SU-DHL-6 (cell line): ENCODE measurements around the gene AXDND1.
A peak's percentile ranks its signal among the peaks of the same experiment; 100 is the strongest.

Experiments used
- H2AFZ ChIP-seq: fragments of 200-600 bp; sonication (generic); 2 replicates; pipeline ENCODE4 v1.6.1; 2014; ENCODE audit warnings: low read depth, mild to moderate bottlenecking, moderate library complexity, mixed read lengths, antibody characterized with exemption, low read length; ENCODE audit not compliant: severe bottlenecking
- H3F3A ChIP-seq: fragments of 200-600 bp; shearing (Covaris generic); 2 replicates; pipeline ENCODE4 v1.6.0; 2016; ENCODE audit warnings: antibody characterized with exemption, mild to moderate bottlenecking; ENCODE audit not compliant: insufficient read depth
- H3K27ac ChIP-seq: fragments of 200-600 bp; sonication (generic); 2 replicates; pipeline ENCODE4 v1.5.1; 2016; ENCODE audit warnings: low read depth, mild to moderate bottlenecking, low read length, moderate library complexity, mixed read lengths
- H3K27me3 ChIP-seq: fragments of 200-600 bp; sonication (generic), shearing (Covaris generic); 2 replicates; pipeline ENCODE4 v1.6.0; 2014; ENCODE audit warnings: mild to moderate bottlenecking, low read length
- H3K36me3 ChIP-seq: fragments of 200-600 bp; sonication (generic); 2 replicates; pipeline ENCODE4 v1.6.1; 2014; ENCODE audit warnings: mild to moderate bottlenecking, low read length, mixed read lengths
- H3K4me2 ChIP-seq: fragments of 300-600, 200-600 bp; shearing (Covaris generic), sonication (generic); 2 replicates; pipeline ENCODE4 v1.6.0; 2014; ENCODE audit warnings: low read length, low read depth, mild to moderate bottlenecking; ENCODE audit not compliant: poor library complexity, severe bottlenecking
- H3K4me3 ChIP-seq: fragments of 200-600 bp; sonication (generic); 2 replicates; pipeline ENCODE4 v1.5.1; 2014; ENCODE audit warnings: antibody characterized with exemption, low read length, mild to moderate bottlenecking, mixed read lengths; ENCODE audit not compliant: insufficient read depth, poor library complexity, severe bottlenecking
- H3K79me2 ChIP-seq: fragments of 200-600 bp; sonication (generic); 2 replicates; pipeline ENCODE4 v1.6.1; 2014; ENCODE audit warnings: mild to moderate bottlenecking, low read length, moderate library complexity; ENCODE audit not compliant: insufficient read depth
- H3K9ac ChIP-seq: fragments of 200-600 bp; sonication (generic); 2 replicates; pipeline ENCODE4 v1.7.0; 2014; ENCODE audit warnings: mild to moderate bottlenecking, low read length
- H3K9me2 ChIP-seq: fragments of 200-600 bp; sonication (generic); replicated peaks from 2 replicates; pipeline ENCODE4 v1.6.1; 2014; ENCODE audit warnings: low read length; ENCODE audit not compliant: insufficient read depth
- H3K9me3 ChIP-seq: fragments of 200-600 bp; sonication (generic); 2 replicates; pipeline ENCODE4 v1.6.1; 2014; ENCODE audit warnings: low read length, mixed read lengths; ENCODE audit not compliant: insufficient read depth
- H4K20me1 ChIP-seq: fragments of 200-600 bp; sonication (generic); 2 replicates; pipeline ENCODE4 v1.6.1; 2014; ENCODE audit warnings: low read depth, mild to moderate bottlenecking, antibody characterized with exemption, low read length, moderate library complexity, mixed read lengths
- CTCF ChIP-seq: fragments of 200-600 bp; sonication (generic); IDR thresholded peaks from one replicate; pipeline ENCODE4 v1.5.1; 2017; ENCODE audit warnings: antibody characterized with exemption, mild to moderate bottlenecking, low read length, moderate library complexity; ENCODE audit not compliant: insufficient read depth, poor library complexity, severe bottlenecking
- EZH2phosphoT487 ChIP-seq: fragments of 200-600 bp; sonication (generic), shearing (Covaris generic); conservative IDR thresholded peaks from 2 replicates; pipeline ENCODE4 v1.6.1; 2018; ENCODE audit warnings: mild to moderate bottlenecking, antibody characterized with exemption, low read length, moderate library complexity, mixed read lengths

AXDND1 gene

GRCh38 chr1:179493323-179493722, 127.6 kb downstream of the AXDND1 start:
- Histone ChIP-seq H3K4me2 (no peak overlapping the region), H2AFZ (no peak overlapping the region), H3K27ac (no peak overlapping the region), H3K36me3 (no peaks in the 10 kb centered on the region), H3K79me2 (no peaks in the 10 kb centered on the region), H3K4me3 (no peak overlapping the region), H3K9me2 (no peaks in the 10 kb centered on the region), H4K20me1 (no peaks in the 10 kb centered on the region), H3K9me3 (no peaks in the 10 kb centered on the region), H3K9ac (no peak overlapping the region), H3K27me3 (no peaks in the 10 kb centered on the region), H3F3A (no peaks in the 10 kb centered on the region)
- TF ChIP-seq EZH2phosphoT487 (no peak), CTCF (no peak)

- H3K9me2 ChIP-seq = no peaks in the 10 kb centered on the region
- TF ChIP-seq EZH2phosphoT487 = no peak
- TF ChIP-seq CTCF = no peak
- H3K79me2 ChIP-seq = no peaks in the 10 kb centered on the region
- H4K20me1 ChIP-seq = no peaks in the 10 kb centered on the region
- no peak overlapping the region for H3K27ac ChIP-seq
- H2AFZ ChIP-seq = no peak overlapping the region
- no peaks in the 10 kb centered on the region for H3K9me3 ChIP-seq
- H3K9ac ChIP-seq = no peak overlapping the region
- H3K36me3 ChIP-seq = no peaks in the 10 kb centered on the region
- H3K4me3 ChIP-seq = no peak overlapping the region
- H3K4me2 ChIP-seq = no peak overlapping the region
- H3F3A ChIP-seq = no peaks in the 10 kb centered on the region
- no peaks in the 10 kb centered on the region for H3K27me3 ChIP-seq
Observed at GRCh38 chr1:179506199-179506598, 140.4 kb downstream of the AXDND1 start.

- H3F3A ChIP-seq = no peaks in the 10 kb centered on the region
- no peaks in the 10 kb centered on the region for H3K9me3 ChIP-seq
- TF ChIP-seq EZH2phosphoT487 (no peak), CTCF (no peak)
- H4K20me1 ChIP-seq = no peaks in the 10 kb centered on the region
- H3K9me2 ChIP-seq = no peaks in the 10 kb centered on the region
- peak overlapping the region; percentile 29 for H3K4me2 ChIP-seq
- no peaks in the 10 kb centered on the region for H3K27me3 ChIP-seq
- H3K36me3 ChIP-seq = no peaks in the 10 kb centered on the region
- H3K79me2 ChIP-seq = no peaks in the 10 kb centered on the region
- H2AFZ ChIP-seq = no peak overlapping the region
- H3K4me3 ChIP-seq = no peak overlapping the region
- H3K27ac ChIP-seq = no peak overlapping the region
- H3K9ac ChIP-seq = no peak overlapping the region
Observed at GRCh38 chr1:179509384-179509783, 143.6 kb downstream of the AXDND1 start.
